ENCODE results near the gene FBXO11.
"Not testable (repeated sequence)": the region's sequence is repeated elsewhere in the genome, so short reads cannot be mapped to it uniquely, and the experiment has no call there.

FBXO11 gene

DNA sequence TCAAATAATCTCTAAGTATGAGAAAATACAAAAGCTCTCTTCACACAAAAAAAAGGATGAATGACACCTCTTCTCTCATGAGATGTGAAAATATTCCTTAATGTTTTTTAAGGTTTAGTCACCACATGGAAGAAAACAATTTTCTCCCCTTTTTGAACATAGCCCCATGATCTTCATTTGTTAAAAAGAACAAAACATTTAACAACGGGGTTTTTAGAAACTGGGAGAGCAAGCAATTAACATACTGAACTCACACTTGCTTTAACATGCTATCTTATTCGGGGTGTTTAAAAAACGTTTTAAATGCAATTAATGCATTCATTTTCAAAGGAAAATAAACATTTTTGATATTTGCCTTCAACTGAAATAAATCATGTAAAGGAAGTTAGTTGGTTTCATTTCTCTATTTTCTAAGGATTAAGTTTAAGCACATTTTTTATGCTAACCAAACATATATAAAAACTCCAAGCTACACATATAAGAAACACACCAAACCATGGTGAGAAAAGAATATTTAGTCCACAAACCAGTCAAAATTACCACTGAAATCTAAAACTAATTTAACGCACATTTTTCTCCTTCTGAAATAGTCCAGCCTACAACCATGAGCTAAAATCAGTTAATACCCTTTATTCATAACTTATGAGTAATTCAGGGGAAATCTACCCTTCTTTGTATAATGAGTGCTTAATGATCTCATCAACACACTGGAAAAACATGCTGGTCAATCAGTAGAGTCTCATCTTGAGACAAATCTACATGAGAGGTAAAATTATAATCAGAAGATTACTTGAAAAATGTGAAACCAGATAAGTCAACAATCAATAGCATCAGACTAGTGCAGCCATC is 8.2 kb downstream of the FBXO11 start:
- no peak for DNase-seq

- DNase-seq: not testable (repeated sequence)
These were observed 9.0 kb downstream of the FBXO11 start for GRCh38 chr2:47897191-47897882.

- no peak for DNase-seq
These were observed 9.8 kb downstream of the FBXO11 start for GRCh38 chr2:47896450-47896968.

- no peak for DNase-seq
These were observed 12.5 kb downstream of the FBXO11 start for GRCh38 chr2:47893771-47894170.

DNA sequence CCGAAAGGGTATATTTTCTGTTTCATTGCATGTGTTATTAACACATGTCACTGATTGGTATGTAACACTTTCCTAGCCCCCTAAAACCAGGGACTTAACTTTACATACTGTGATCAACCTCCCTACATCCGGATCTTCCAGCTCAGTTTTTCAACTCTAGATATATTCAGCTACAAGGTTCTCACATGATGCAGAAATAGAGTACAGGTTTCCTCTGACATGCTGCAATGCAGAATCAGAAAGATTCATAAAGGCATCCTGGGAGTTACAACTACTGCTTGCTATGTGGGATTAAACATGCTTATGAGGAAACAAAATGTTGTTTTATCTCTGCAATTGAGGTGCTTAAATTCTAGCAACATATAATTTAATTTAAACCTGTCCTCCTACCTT is 14.0 kb downstream of the FBXO11 start:
- DNase-seq: no peak

- DNase-seq: no peak
These were observed 14.6 kb downstream of the FBXO11 start for GRCh38 chr2:47891369-47892337.

GRCh38 chr2:47890711-47891368 is 15.5 kb downstream of the FBXO11 start:
- DNase-seq: no peak

DNA sequence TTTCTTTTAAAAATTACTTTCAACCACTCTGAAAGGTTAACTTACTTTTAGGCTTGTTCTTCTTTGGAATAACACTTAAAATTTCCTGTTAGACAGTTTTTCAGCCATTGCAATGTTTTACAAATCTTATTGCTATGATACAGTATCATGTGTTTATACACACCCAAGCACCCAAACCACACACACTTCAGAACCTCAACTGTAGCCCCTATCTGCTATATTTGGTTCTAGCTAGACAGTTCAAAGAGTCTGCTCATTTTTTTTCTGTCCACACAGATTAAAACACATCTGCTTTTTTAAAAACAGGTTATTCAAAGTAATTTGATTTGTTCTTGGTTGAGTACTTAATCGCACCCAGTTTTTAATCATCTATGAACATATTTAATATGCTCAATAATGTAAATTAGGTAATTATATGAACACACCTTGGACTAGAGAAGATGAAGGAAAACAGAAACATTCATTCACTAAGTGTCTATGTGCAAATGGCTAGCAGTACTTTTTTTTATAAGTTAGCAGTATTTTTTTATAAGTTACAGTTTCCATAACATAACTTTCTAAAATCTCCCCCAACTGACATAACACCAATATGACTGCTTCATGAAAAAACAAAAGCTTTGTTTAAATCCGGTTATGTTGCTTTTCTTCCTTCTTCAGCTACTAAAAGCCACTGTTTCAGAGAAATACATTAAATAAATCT is 17.6 kb downstream of the FBXO11 start:
- no peak for DNase-seq

DNA sequence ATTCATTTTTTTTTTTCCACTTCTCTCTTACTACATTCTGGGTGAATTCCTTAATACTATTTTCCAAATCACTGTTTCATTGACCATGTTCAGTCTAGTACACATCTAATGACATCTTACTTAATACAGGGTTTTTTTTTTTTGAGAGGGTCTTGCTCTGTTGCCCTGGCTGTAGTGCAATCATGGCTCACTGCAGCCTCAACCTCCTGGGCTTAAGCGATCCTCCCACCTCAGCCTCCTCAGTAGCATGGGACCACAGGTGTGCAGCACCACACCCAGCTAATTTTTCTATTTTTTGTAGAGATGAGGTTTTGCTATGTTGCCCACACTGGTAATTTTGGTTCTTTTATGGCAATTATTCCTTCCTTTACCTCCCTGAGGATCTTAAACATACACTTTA is 29.4 kb downstream of the FBXO11 start:
- DNase-seq: no peak

DNA sequence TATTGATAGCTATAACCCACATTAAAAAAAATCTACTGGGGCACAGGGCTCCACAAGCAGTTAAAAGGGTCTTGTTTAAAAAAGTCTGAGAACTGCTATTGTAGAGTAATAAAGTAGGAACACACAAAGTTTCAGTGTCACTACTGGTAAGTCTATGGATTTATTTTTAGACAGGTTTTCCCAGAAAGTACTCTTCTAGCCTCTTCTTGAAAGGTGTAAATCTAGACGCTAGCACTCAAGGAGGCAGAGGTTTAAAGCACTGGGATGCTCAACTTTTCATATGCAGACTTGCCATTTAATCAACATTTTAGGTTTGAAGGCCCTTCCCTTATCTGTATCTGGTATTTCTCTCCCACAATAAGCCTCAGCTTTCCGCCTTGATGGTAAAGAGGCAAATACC is 33.4 kb downstream of the FBXO11 start:
- no peak for DNase-seq

- DNase-seq: no peak
These were observed 35.4 kb downstream of the FBXO11 start for GRCh38 chr2:47870641-47871540.

DNA sequence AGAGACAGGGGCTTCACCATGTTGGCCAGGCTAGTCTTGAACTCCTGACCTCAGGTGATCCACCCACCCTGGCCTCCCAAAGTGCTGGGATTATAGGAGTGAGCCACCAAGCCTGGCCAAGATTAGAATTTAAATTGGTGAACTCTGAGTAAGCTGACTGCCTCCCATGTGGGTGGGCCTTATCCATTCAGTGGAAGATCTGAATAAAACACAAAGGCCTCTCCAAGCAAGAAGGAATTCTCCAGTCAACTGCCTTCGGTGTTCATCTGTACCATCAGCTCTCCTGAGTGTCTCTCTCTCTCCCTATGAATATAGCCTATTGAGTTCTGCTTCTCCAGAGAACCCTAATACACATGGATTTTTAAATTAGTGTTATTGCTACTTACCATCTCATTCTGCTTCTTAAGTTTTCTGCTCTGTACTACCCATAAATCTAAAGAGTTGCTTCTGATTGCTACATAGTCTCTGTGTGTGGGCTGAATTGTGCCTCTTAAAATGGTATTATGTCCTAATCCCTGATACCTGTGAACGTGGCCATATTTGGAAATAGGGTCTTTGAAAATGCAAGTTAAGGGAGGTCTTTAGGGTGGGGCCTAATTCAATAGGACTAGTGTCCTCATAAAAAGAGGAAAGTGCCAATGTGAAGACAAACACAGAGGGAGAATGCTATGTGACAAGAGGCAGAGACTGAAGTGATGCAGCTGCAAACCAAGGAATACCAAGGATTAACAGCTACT is 36.3 kb downstream of the FBXO11 start:
- DNase-seq: no peak

- no peak for DNase-seq
These were observed 37.5 kb downstream of the FBXO11 start for GRCh38 chr2:47868611-47869352.

DNA sequence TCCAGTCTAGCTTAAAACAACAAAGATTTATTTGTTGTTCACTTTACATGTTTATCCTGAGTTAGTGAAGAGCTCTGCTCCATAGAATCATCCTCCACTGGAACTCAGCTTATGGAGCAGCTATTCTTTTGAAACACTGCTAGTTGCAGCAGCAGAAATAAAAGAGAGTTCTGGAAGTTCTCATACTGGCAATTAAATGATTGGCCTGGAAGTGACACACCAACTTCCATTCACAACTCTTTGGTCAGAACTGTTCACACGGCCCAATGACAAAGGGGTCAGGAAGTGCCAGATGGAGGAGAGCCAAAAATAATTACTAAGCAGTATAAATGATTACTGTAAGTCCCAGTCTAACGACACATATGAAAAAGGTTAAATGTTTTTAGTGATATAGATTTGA is 39.1 kb downstream of the FBXO11 start:
- DNase-seq: no peak

GRCh38 chr2:47864566-47864965 is 41.7 kb downstream of the FBXO11 start:
- no peak for DNase-seq

DNA sequence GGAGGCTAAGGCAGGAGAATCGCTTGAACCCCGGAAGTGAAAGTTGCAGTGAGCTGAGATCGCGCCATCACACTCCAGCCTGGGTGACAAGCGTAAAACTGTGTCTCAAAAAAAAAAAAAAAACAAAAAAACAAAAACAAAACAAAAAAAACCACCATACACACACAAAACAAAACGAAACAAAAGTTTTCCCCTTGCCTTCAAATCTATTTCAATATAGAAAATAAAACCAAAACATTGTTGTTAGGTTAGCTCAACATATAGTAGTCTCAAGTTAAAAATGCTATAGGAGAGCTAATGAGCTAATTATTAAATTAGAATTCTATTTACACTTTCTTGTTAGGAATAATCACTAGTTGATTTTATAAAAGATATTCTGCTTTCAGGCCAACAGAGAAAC is 43.3 kb downstream of the FBXO11 start:
- DNase-seq: no peak

DNA sequence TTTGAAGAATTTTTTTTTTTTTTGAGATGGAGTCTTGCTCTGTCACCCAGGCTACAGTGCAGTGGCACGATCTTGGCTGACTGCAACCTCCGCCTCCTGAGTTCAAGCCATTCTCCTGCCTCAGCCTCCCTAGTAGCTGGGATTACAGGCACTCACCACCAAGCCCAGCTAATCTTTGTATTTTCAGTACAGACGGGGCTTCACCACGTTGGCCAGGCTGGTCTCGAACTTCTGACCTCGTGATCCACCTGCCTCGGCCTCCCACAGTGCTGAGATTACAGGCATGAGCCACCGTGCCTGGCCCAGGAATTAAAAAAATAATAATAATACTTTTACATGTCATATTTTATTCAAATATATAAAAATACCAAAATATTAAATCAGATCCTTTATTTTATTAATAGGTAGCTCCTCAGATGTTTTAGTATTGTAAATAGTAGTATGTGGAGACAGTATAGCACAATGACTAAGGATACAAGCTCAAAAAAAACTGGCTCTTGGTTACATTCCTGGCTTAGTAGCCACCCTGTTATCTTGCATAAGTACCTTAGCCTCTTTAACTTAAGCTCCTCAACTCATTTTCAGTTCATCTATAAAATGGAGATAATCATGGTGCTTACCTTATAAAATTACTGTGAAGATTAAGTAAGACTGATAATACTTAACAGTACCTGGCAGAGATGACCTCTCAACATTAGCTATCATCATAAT is 53.1 kb downstream of the FBXO11 start:
- not testable (repeated sequence) for DNase-seq

DNA sequence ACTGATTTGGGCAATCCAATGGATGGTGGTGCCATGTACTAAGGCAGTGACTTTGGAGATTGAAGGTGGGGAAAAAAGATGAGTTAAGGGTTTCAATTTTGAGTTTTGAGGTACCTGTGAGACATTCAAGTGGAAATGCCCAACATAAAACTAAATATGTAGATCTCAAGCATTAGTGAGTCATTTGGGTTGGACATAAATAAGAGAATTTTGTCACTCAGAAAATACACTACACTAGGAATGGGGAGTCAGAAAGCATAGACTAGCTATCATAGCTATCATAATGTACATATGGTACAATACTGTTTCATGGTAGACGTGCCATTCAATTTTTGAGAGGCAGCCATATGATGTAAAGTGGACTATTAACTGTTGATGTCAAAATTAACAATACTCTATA is 56.1 kb downstream of the FBXO11 start:
- DNase-seq: no peak

DNA sequence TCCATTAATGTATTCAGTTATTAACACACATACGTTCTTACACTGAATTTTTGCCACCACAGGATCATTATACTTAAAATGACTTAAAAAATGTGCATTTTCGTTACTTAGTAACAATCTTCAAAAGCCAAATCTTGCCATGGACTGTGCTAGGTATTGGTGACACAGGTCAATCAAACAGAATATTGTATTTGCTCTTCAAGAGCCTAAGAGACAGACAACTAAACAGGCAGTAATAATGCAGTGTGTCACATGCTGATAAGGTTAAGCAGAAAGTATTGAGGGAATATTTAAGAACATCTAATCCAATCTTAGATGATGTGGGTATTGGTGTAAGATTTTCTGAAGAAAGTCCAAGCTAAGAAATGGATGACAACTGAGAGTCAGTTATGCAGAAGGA is 56.9 kb downstream of the FBXO11 start:
- DNase-seq: no peak
